RWPE2 (cell line): ENCODE data around the gene CRIM1.

Experiments
- ATAC-seq: fragments of 200-7000 bp; cut with Tn5 transposase; 3 replicates; pipeline ENCODE4 v1.9.1; 2021; ENCODE audit warnings: low read depth
- DNase-seq: peaks from one replicate; pipeline ENCODE4 v3.0.0-alpha.2; 2020; ENCODE audit warnings: low spot score
- H3K27ac ChIP-seq: fragments of 450-650 bp; 2 replicates; pipeline ENCODE4 v1.5.1; 2017; ENCODE audit warnings: mild to moderate bottlenecking; ENCODE audit not compliant: poor library complexity, severe bottlenecking
- H3K27me3 ChIP-seq: fragments of 250-450 bp; sonication (Bioruptor Pico); 2 replicates; pipeline ENCODE4 v1.5.1; 2021; ENCODE audit warnings: mild to moderate bottlenecking, moderate library complexity; ENCODE audit not compliant: insufficient read depth, poor library complexity, severe bottlenecking
- H3K36me3 ChIP-seq: fragments of 250-450 bp; sonication (Bioruptor Pico); 2 replicates; pipeline ENCODE4 v1.5.1; 2020; ENCODE audit warnings: low read depth, mild to moderate bottlenecking, moderate library complexity
- H3K4me1 ChIP-seq: fragments of 250-450 bp; sonication (Bioruptor Pico); 2 replicates; pipeline ENCODE4 v1.5.1; 2021; ENCODE audit warnings: mild to moderate bottlenecking, moderate library complexity; ENCODE audit not compliant: insufficient read depth, poor library complexity, severe bottlenecking
- H3K4me3 ChIP-seq: fragments of 250-450 bp; sonication (Bioruptor Pico); 2 replicates; pipeline ENCODE4 v1.5.1; 2021; ENCODE audit warnings: mild to moderate bottlenecking, moderate library complexity; ENCODE audit not compliant: severe bottlenecking
- H3K9me3 ChIP-seq: fragments of 250-450 bp; sonication (Bioruptor Pico); 2 replicates; pipeline ENCODE4 v1.5.1; 2021; ENCODE audit warnings: mild to moderate bottlenecking, moderate library complexity; ENCODE audit not compliant: severe bottlenecking
- TF ChIP-seq, protein P1 (sequence below): fragments of 450-650 bp; IDR thresholded peaks from one replicate; pipeline ENCODE4 v1.5.1; 2017; ENCODE audit warnings: mild to moderate bottlenecking, moderate library complexity; ENCODE audit not compliant: poor library complexity, severe bottlenecking

The CRIM1 gene

DNA sequence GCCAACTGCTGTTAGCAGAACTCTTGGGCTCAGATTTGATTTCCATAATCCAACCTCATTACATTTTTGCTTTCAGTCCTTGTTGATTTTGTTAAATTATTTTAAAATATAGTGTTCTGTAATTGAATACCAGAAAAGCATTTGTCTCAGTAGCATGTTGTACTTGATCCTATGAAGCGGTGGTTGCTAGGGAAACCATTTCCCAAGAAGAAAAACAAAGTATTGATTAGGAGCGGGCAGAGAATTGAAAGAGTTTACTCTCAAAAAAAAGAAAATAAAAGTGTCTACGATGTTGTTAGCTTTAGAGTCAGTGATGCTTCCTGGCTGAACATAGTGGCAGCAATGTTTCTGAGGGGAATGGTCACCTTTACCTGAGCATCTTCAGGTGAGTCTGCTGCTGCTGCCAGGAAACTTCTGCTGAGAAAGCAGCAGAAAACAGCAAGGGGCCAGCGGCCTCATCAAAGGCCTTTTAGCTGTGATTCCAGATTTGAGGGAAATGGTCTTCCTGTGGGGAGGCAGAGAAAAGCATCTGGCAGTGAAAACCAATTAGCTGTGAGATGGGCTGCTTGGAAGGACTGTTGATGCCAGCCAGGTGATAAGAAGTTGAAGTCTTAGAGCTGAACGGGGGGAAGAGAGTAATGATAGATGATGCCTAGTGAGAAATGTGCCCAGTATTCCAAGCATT, 37.1 kb downstream of the CRIM1 start:
- Histone ChIP-seq H3K36me3 (peaks cover 30% of the 10 kb centered on the region), H3K27me3 (no peaks in the 10 kb centered on the region), H3K4me1 (peaks cover 63% of the 10 kb centered on the region), H3K27ac (peak overlapping the region; percentile 37), H3K4me3 (no peak overlapping the region), H3K9me3 (no peaks in the 10 kb centered on the region)
- TF ChIP-seq, protein P1, sequence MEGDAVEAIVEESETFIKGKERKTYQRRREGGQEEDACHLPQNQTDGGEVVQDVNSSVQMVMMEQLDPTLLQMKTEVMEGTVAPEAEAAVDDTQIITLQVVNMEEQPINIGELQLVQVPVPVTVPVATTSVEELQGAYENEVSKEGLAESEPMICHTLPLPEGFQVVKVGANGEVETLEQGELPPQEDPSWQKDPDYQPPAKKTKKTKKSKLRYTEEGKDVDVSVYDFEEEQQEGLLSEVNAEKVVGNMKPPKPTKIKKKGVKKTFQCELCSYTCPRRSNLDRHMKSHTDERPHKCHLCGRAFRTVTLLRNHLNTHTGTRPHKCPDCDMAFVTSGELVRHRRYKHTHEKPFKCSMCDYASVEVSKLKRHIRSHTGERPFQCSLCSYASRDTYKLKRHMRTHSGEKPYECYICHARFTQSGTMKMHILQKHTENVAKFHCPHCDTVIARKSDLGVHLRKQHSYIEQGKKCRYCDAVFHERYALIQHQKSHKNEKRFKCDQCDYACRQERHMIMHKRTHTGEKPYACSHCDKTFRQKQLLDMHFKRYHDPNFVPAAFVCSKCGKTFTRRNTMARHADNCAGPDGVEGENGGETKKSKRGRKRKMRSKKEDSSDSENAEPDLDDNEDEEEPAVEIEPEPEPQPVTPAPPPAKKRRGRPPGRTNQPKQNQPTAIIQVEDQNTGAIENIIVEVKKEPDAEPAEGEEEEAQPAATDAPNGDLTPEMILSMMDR, result no peak
- ATAC-seq, result no peak
- no peak for DNase-seq

DNA sequence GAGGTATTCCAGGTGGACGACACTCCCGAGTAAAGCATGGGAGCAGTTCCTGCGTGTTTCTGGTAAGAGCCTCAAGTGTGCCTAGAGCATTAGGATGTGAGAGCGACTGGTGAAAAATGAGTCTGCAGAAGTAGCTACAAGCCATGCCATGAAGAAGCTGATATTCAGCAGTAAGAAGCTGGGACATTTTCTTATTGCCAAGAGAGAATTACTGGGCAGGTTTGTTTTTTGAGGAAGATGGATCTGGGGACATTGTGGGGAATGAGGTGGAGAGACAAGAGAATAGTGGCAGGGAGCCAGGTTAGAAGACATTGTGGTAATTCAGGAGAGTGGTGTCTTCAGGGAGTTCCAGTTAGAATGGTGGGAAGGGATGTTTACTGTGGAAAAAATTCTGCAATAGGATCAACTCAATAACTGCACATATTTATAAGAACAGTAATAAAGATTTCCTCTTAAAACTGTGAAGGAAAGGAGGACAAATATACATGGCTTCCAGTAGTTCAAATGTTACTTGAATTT, 38.2 kb downstream of the CRIM1 start:
- ATAC-seq (no peak), DNase-seq (no peak)
- Histone ChIP-seq H3K9me3 (no peaks in the 10 kb centered on the region), H3K4me1 (peaks cover 63% of the 10 kb centered on the region), H3K36me3 (peaks cover 41% of the 10 kb centered on the region), H3K27ac (peak overlapping the region; percentile 37), H3K27me3 (no peaks in the 10 kb centered on the region), H3K4me3 (no peak overlapping the region)
- TF ChIP-seq, protein P1, result no peak

DNA sequence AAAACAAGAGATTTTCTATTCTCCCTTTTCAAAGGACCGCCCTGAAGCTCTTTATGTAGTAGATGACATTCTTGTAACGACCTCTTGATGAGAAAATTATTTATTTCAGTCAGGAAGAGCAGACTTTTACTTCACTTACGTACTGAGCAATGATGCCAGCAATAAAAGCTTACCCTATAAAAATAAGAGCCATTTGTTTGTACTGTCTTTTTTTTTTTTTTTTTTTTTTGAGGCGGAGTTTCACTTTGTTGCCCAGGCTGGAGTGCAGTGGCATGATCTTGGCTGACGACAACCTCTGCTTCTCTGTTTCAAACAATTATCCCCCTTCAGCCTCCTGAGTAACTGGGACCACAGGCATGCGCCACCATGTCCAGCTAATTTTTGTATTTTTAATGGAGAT, 39.2 kb downstream of the CRIM1 start:
- Histone ChIP-seq H3K27ac (peak overlapping the region; percentile 37), H3K9me3 (no peaks in the 10 kb centered on the region), H3K36me3 (peaks cover 40% of the 10 kb centered on the region), H3K27me3 (no peaks in the 10 kb centered on the region), H3K4me3 (no peak overlapping the region), H3K4me1 (peaks cover 60% of the 10 kb centered on the region)
- DNase-seq, result no peak
- ATAC-seq, result no peak
- TF ChIP-seq, protein P1, result no peak

DNA sequence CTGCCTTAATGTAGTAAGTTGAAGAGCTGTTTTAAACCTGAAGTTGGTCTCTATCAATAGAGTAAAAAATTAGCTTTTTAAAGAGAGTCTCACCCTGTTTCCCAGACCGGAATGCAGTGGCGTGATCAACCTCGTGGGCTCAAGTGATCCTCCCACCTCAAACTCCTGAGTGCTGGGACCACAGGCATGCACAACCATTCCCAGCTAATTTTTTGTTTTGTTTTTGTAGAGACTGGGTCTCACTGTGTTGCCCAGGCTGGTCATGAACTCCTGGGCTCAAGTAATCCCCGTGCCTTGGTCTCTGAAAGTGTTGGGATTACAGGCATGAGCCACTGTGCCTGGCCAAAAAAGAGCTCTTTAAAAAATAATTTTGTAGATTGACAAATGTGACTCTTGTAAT, 40.3 kb downstream of the CRIM1 start:
- Histone ChIP-seq H3K27ac (peak overlapping the region; percentile 37), H3K9me3 (no peaks in the 10 kb centered on the region), H3K4me1 (peaks cover 60% of the 10 kb centered on the region), H3K27me3 (no peaks in the 10 kb centered on the region), H3K4me3 (no peak overlapping the region), H3K36me3 (peaks cover 37% of the 10 kb centered on the region)
- no peak for ATAC-seq
- TF ChIP-seq, protein P1, result no peak
- no peak for DNase-seq
